Activated naive CD8-positive, alpha-beta T cell treated with anti-CD3 and anti-CD28 coated beads for 36 hours (primary cell): ENCODE measurements around the gene KRT6C. TPM values are rescaled to one million over a fixed set of nuclear protein-coding genes. Genes with fewer than 3 reads are reported as not detected.
"Not testable (repeated sequence)": the region's sequence is repeated elsewhere in the genome, so short reads cannot be mapped to it uniquely, and the experiment has no call there.

Experiments used
- DNase-seq: peaks from one replicate; pipeline ENCODE4 v3.0.0; 2021
- H3K27ac Mint-ChIP-seq: one replicate; pipeline ENCODE4 v1.8.0; 2022; ENCODE audit warnings: mild to moderate bottlenecking, moderate library complexity, mixed read lengths
- H3K27me3 Mint-ChIP-seq: one replicate; pipeline ENCODE4 v1.8.0; 2022; ENCODE audit warnings: mild to moderate bottlenecking, mixed read lengths
- H3K36me3 Mint-ChIP-seq: one replicate; pipeline ENCODE4 v1.8.0; 2021; ENCODE audit warnings: mild to moderate bottlenecking, mixed read lengths
- H3K4me1 Mint-ChIP-seq: one replicate; pipeline ENCODE4 v1.8.0; 2021; ENCODE audit warnings: mixed read lengths
- H3K4me3 Mint-ChIP-seq: one replicate; pipeline ENCODE4 v1.8.0; 2022; ENCODE audit warnings: mild to moderate bottlenecking, moderate library complexity, mixed read lengths
- H3K9me3 Mint-ChIP-seq: one replicate; pipeline ENCODE4 v1.8.0; 2022; ENCODE audit warnings: mixed read lengths
- total RNA-seq, 2 experiments: library from RNA; stranded (reverse); gene quantifications; one replicate each; pipeline ENCODE4 v1.2.3, GENCODE V29; 2021

Gene KRT6C
- total RNA-seq, 2 experiments from 2014 or later: not detected

GRCh38 chr12:52488736-52489135 lies 15.1 kb upstream of the KRT6C start:
- peaks cover 27% of the 10 kb centered on the region for H3K27me3 Mint-ChIP-seq

GRCh38 chr12:52487744-52488443 lies 14.3 kb upstream of the KRT6C start:
- not testable (repeated sequence) for H3K36me3 Mint-ChIP-seq, H3K4me1 Mint-ChIP-seq, H3K27ac Mint-ChIP-seq, H3K4me3 Mint-ChIP-seq, DNase-seq
- peaks cover 35% of the 10 kb centered on the region for H3K27me3 Mint-ChIP-seq
- peaks cover 12% of the 10 kb centered on the region for H3K9me3 Mint-ChIP-seq

More at GRCh38 chr12:52488736-52489135, 15.1 kb upstream of the KRT6C start:
- no peaks in the 10 kb centered on the region for H3K4me1 Mint-ChIP-seq
- no peak for DNase-seq
- no peak overlapping the region for H3K27ac Mint-ChIP-seq
- peaks cover 12% of the 10 kb centered on the region for H3K9me3 Mint-ChIP-seq
- H3K36me3 Mint-ChIP-seq: peaks cover 3% of the 10 kb centered on the region
- no peak overlapping the region for H3K4me3 Mint-ChIP-seq

GRCh38 chr12:52487211-52487610 lies 13.6 kb upstream of the KRT6C start:
- H3K9me3 Mint-ChIP-seq: peaks cover 12% of the 10 kb centered on the region
- no peak for DNase-seq
- no peak overlapping the region for H3K27ac Mint-ChIP-seq
- peaks cover 39% of the 10 kb centered on the region for H3K27me3 Mint-ChIP-seq
- H3K4me3 Mint-ChIP-seq: no peak overlapping the region
- H3K36me3 Mint-ChIP-seq: peaks cover 3% of the 10 kb centered on the region
- H3K4me1 Mint-ChIP-seq: no peaks in the 10 kb centered on the region

GRCh38 chr12:52486166-52487105 lies 12.8 kb upstream of the KRT6C start:
- Mint-ChIP-seq H3K27ac (no peak overlapping the region), H3K27me3 (peaks cover 41% of the 10 kb centered on the region), H3K36me3 (peaks cover 3% of the 10 kb centered on the region), H3K9me3 (peaks cover 12% of the 10 kb centered on the region), H3K4me3 (no peak overlapping the region), H3K4me1 (no peaks in the 10 kb centered on the region)
- DNase-seq: no peak

- no peak for DNase-seq
- H3K4me3 Mint-ChIP-seq: no peak overlapping the region
- no peak overlapping the region for H3K27ac Mint-ChIP-seq
- peaks cover 28% of the 10 kb centered on the region for H3K27me3 Mint-ChIP-seq
- H3K36me3 Mint-ChIP-seq: peaks cover 3% of the 10 kb centered on the region
- H3K9me3 Mint-ChIP-seq: peaks cover 9% of the 10 kb centered on the region
- H3K4me1 Mint-ChIP-seq: no peaks in the 10 kb centered on the region
These were observed 6.5 kb upstream of the KRT6C start for GRCh38 chr12:52480073-52480472.

- H3K36me3 Mint-ChIP-seq: no peaks in the 10 kb centered on the region
- peaks cover 5% of the 10 kb centered on the region for H3K27me3 Mint-ChIP-seq
- DNase-seq: no peak
- H3K27ac Mint-ChIP-seq: no peak overlapping the region
- no peaks in the 10 kb centered on the region for H3K4me1 Mint-ChIP-seq
- H3K9me3 Mint-ChIP-seq: peaks cover 1% of the 10 kb centered on the region
- H3K4me3 Mint-ChIP-seq: no peak overlapping the region
These were observed 4.0 kb upstream of the KRT6C start for GRCh38 chr12:52477651-52478050.

- Mint-ChIP-seq H3K27ac (no peak overlapping the region), H3K9me3 (no peaks in the 10 kb centered on the region), H3K27me3 (no peaks in the 10 kb centered on the region), H3K4me3 (no peak overlapping the region), H3K36me3 (no peaks in the 10 kb centered on the region), H3K4me1 (no peaks in the 10 kb centered on the region)
- no peak for DNase-seq
These were observed 607 bp upstream of the KRT6C start for GRCh38 chr12:52474212-52474611.

GRCh38 chr12:52469853-52470252 lies 3.8 kb downstream of the KRT6C start:
- no peaks in the 10 kb centered on the region for H3K36me3 Mint-ChIP-seq
- no peak for DNase-seq
- H3K27me3 Mint-ChIP-seq: peaks cover 12% of the 10 kb centered on the region
- no peaks in the 10 kb centered on the region for H3K4me1 Mint-ChIP-seq
- no peak overlapping the region for H3K4me3 Mint-ChIP-seq
- H3K9me3 Mint-ChIP-seq: no peaks in the 10 kb centered on the region
- H3K27ac Mint-ChIP-seq: no peak overlapping the region

- H3K4me3 Mint-ChIP-seq: no peak overlapping the region
- H3K27ac Mint-ChIP-seq: no peak overlapping the region
- H3K27me3 Mint-ChIP-seq: peaks cover 34% of the 10 kb centered on the region
- no peaks in the 10 kb centered on the region for H3K36me3 Mint-ChIP-seq
- H3K9me3 Mint-ChIP-seq: no peaks in the 10 kb centered on the region
- H3K4me1 Mint-ChIP-seq: no peaks in the 10 kb centered on the region
- DNase-seq: no peak
These were observed 8.7 kb downstream of the KRT6C start for GRCh38 chr12:52464897-52465296.

- no peak for DNase-seq
- no peak overlapping the region for H3K27ac Mint-ChIP-seq
- H3K4me1 Mint-ChIP-seq: no peaks in the 10 kb centered on the region
- H3K27me3 Mint-ChIP-seq: peaks cover 22% of the 10 kb centered on the region
- H3K36me3 Mint-ChIP-seq: no peaks in the 10 kb centered on the region
- no peaks in the 10 kb centered on the region for H3K9me3 Mint-ChIP-seq
- no peak overlapping the region for H3K4me3 Mint-ChIP-seq
These were observed 11.9 kb downstream of the KRT6C start for GRCh38 chr12:52461693-52462092.

GRCh38 chr12:52458861-52459260 lies 14.7 kb downstream of the KRT6C start:
- no peak overlapping the region for H3K27ac Mint-ChIP-seq
- H3K36me3 Mint-ChIP-seq: no peaks in the 10 kb centered on the region
- no peaks in the 10 kb centered on the region for H3K9me3 Mint-ChIP-seq
- H3K27me3 Mint-ChIP-seq: peaks cover 21% of the 10 kb centered on the region
- no peak overlapping the region for H3K4me3 Mint-ChIP-seq
- DNase-seq: no peak
- H3K4me1 Mint-ChIP-seq: peaks cover 7% of the 10 kb centered on the region

GRCh38 chr12:52455821-52456220 lies 17.8 kb downstream of the KRT6C start:
- Mint-ChIP-seq H3K9me3 (no peaks in the 10 kb centered on the region), H3K27me3 (peaks cover 6% of the 10 kb centered on the region), H3K4me1 (peaks cover 7% of the 10 kb centered on the region), H3K27ac (no peak overlapping the region), H3K4me3 (no peak overlapping the region), H3K36me3 (no peaks in the 10 kb centered on the region)
- no peak for DNase-seq

- DNase-seq: no peak
- Mint-ChIP-seq H3K36me3 (no peaks in the 10 kb centered on the region), H3K9me3 (no peaks in the 10 kb centered on the region), H3K27me3 (peaks cover 3% of the 10 kb centered on the region), H3K4me1 (peaks cover 7% of the 10 kb centered on the region), H3K4me3 (no peak overlapping the region), H3K27ac (no peak overlapping the region)
These were observed 19.0 kb downstream of the KRT6C start for GRCh38 chr12:52454411-52455201.

GRCh38 chr12:52452101-52452500 lies 21.5 kb downstream of the KRT6C start, which contains the start of gene KRT6B:
Gene KRT6B, minus strand, starts transcription at chr12:52452146. Its CDS starts 68 bp downstream, at chr12:52452078.
- peaks cover 7% of the 10 kb centered on the region for H3K4me1 Mint-ChIP-seq

GRCh38 chr12:52448228-52448627 lies 25.4 kb downstream of the KRT6C start:
- H3K36me3 Mint-ChIP-seq: no peaks in the 10 kb centered on the region
- no peaks in the 10 kb centered on the region for H3K4me1 Mint-ChIP-seq
- H3K4me3 Mint-ChIP-seq: no peak overlapping the region
- peaks cover 10% of the 10 kb centered on the region for H3K27me3 Mint-ChIP-seq
- no peak overlapping the region for H3K27ac Mint-ChIP-seq
- no peaks in the 10 kb centered on the region for H3K9me3 Mint-ChIP-seq
- DNase-seq: no peak

More at GRCh38 chr12:52452101-52452500, 21.5 kb downstream of the KRT6C start, which contains the start of gene KRT6B:
- H3K27ac Mint-ChIP-seq: no peak within 1 kb of the TSS
- no peaks in the 10 kb centered on the region for H3K36me3 Mint-ChIP-seq
- no peaks in the 10 kb centered on the region for H3K9me3 Mint-ChIP-seq
- H3K27me3 Mint-ChIP-seq: peaks cover 3% of the 10 kb centered on the region
- no peak for DNase-seq
- no peak within 1 kb of the TSS for H3K4me3 Mint-ChIP-seq
